Measurements from ENCODE around the gene HSPA8. TPM values are rescaled to one million over a fixed set of nuclear protein-coding genes. Genes with fewer than 3 reads are reported as not detected.

HSPA8 gene
- total RNA-seq, 1 donor from 2014 or later: 2,453 TPM

- intact Hi-C loops (cut with micrococcal nuclease): loop anchor here (5.0 kb wide), 1 partner anchor 34 kb away; no protein-coding TSS in a partner anchor
Measured at GRCh38 chr11:123052901-123053721, 8.8 kb downstream of the HSPA8 start.

GRCh38 chr11:123051634-123052033 lies 10.3 kb downstream of the HSPA8 start:
- intact Hi-C loops (cut with micrococcal nuclease): loop anchor here (5.0 kb wide), 1 partner anchor 36 kb away; no protein-coding TSS in a partner anchor

- intact Hi-C loops (cut with micrococcal nuclease): loop anchor here (5.0 kb wide), 1 partner anchor 36 kb away; no protein-coding TSS in a partner anchor
Measured at GRCh38 chr11:123051146-123051545, 10.8 kb downstream of the HSPA8 start.

GRCh38 chr11:123047947-123048293 lies 14.0 kb downstream of the HSPA8 start:
- intact Hi-C loops (cut with micrococcal nuclease): no loop called here

GRCh38 chr11:123047266-123047946 lies 14.5 kb downstream of the HSPA8 start:
- intact Hi-C loops (cut with micrococcal nuclease): no loop called here

- intact Hi-C loops (cut with micrococcal nuclease): no loop called here
Measured at GRCh38 chr11:123046473-123047259, 15.3 kb downstream of the HSPA8 start.

GRCh38 chr11:123045101-123045500 lies 16.8 kb downstream of the HSPA8 start:
- intact Hi-C loops (cut with micrococcal nuclease): no loop called here

GRCh38 chr11:123041185-123041584 lies 20.8 kb downstream of the HSPA8 start:
- intact Hi-C loops (cut with micrococcal nuclease): no loop called here

GRCh38 chr11:123040111-123040432 lies 21.9 kb downstream of the HSPA8 start:
- intact Hi-C loops (cut with micrococcal nuclease): no loop called here

GRCh38 chr11:123035831-123036230 lies 26.1 kb downstream of the HSPA8 start:
- intact Hi-C loops (cut with micrococcal nuclease): no loop called here

- intact Hi-C loops (cut with micrococcal nuclease): loop anchor here (5.0 kb wide), 1 partner anchor 213 kb away; no protein-coding TSS in a partner anchor
Measured at GRCh38 chr11:123034597-123034996, 27.3 kb downstream of the HSPA8 start.

GRCh38 chr11:123033895-123034294 lies 28.0 kb downstream of the HSPA8 start:
- intact Hi-C loops (cut with micrococcal nuclease): loop anchor here (5.0 kb wide), 1 partner anchor 213 kb away; no protein-coding TSS in a partner anchor

GRCh38 chr11:123030517-123030916 lies 31.4 kb downstream of the HSPA8 start:
- intact Hi-C loops (cut with micrococcal nuclease): loop anchor here (5.0 kb wide), 1 partner anchor 217 kb away; no protein-coding TSS in a partner anchor

GRCh38 chr11:123020968-123021367 lies 41.0 kb downstream of the HSPA8 start:
- intact Hi-C loops (cut with micrococcal nuclease): loop anchor here (5.0 kb wide), 2 partner anchors 139 to 389 kb away; partner anchors contain the start of gene JHY

GRCh38 chr11:123018702-123019101 lies 43.2 kb downstream of the HSPA8 start:
- intact Hi-C loops (cut with micrococcal nuclease): no loop called here

- intact Hi-C loops (cut with micrococcal nuclease): no loop called here
Measured at GRCh38 chr11:123011510-123011909, 50.4 kb downstream of the HSPA8 start.

Other genes with a start within 250 kb of the HSPA8 start
- 0.66 and 0.86 TPM in 2 replicates for gene CRTAM, start 223.6 kb downstream of the HSPA8 start, total RNA-seq
- gene JHY, start 179.4 kb downstream of the HSPA8 start, total RNA-seq: 2.6 and 2.9 TPM in 2 replicates
- gene BSX, start 80.3 kb downstream of the HSPA8 start, total RNA-seq: not detected in 2 replicates
- gene CLMP, start 133.1 kb upstream of the HSPA8 start, total RNA-seq: 0.29 and 0.91 TPM in 2 replicates

All from T-helper 1 cell treated with Interleukin-12 subunit alpha and Interleukin-12 subunit beta and Interleukin-4 antibody, amounts not matched to agents 30 ng/mL and 1 ng/mL, for 36 hours (primary cell).